IPS-18c (cell line): ENCODE results near the gene CYP11A1.

ENCODE experiments used
- H3K4me3 ChIP-seq: 2 replicates; pipeline ENCODE4 v1.7.0; 2013; ENCODE audit warnings: low read depth, mild to moderate bottlenecking, low read length, moderate library complexity; ENCODE audit not compliant: insufficient read depth
- H3K9me3 ChIP-seq: one replicate; pipeline ENCODE4 v1.6.1; 2013; ENCODE audit warnings: mild to moderate bottlenecking, low read length, moderate library complexity; ENCODE audit not compliant: control insufficient read depth, insufficient read depth

The CYP11A1 gene

GRCh38 chr15:74367296-74367854 is at the start of gene CYP11A1:
Gene CYP11A1 (minus strand): TSS chr15:74367646. CDS start chr15:74367585, 61 bp downstream.
- H3K4me3 ChIP-seq = no peak within 1 kb of the TSS

GRCh38 chr15:74417225-74417624 is 49.8 kb upstream of the CYP11A1 start:
- Histone ChIP-seq H3K9me3 (no peaks in the 10 kb centered on the region), H3K4me3 (no peak overlapping the region)

More at GRCh38 chr15:74367296-74367854, at the start of gene CYP11A1:
- no peaks in the 10 kb centered on the region for H3K9me3 ChIP-seq

GRCh38 chr15:74415966-74416916 is 48.8 kb upstream of the CYP11A1 start:
- no peak overlapping the region for H3K4me3 ChIP-seq
- H3K9me3 ChIP-seq = no peaks in the 10 kb centered on the region

- no peaks in the 10 kb centered on the region for H3K9me3 ChIP-seq
- no peak overlapping the region for H3K4me3 ChIP-seq
These were observed 47.3 kb upstream of the CYP11A1 start for GRCh38 chr15:74414603-74415338.

- no peaks in the 10 kb centered on the region for H3K9me3 ChIP-seq
- no peak overlapping the region for H3K4me3 ChIP-seq
These were observed 46.7 kb upstream of the CYP11A1 start for GRCh38 chr15:74414081-74414580.

- H3K4me3 ChIP-seq = no peak overlapping the region
- H3K9me3 ChIP-seq = no peaks in the 10 kb centered on the region
These were observed 46.1 kb upstream of the CYP11A1 start for GRCh38 chr15:74413350-74414080.

- Histone ChIP-seq H3K9me3 (peaks cover under 1% of the 10 kb centered on the region), H3K4me3 (no peak overlapping the region)
These were observed 44.7 kb upstream of the CYP11A1 start for GRCh38 chr15:74412159-74412558.

GRCh38 chr15:74411686-74412085 is 44.2 kb upstream of the CYP11A1 start:
- Histone ChIP-seq H3K4me3 (no peak overlapping the region), H3K9me3 (peaks cover 2% of the 10 kb centered on the region)

GRCh38 chr15:74410502-74410901 is 43.1 kb upstream of the CYP11A1 start:
- peaks cover 2% of the 10 kb centered on the region for H3K9me3 ChIP-seq
- no peak overlapping the region for H3K4me3 ChIP-seq

GRCh38 chr15:74409225-74409624 is 41.8 kb upstream of the CYP11A1 start:
- Histone ChIP-seq H3K4me3 (no peak overlapping the region), H3K9me3 (peaks cover 2% of the 10 kb centered on the region)

- H3K9me3 ChIP-seq = peaks cover 2% of the 10 kb centered on the region
- no peak overlapping the region for H3K4me3 ChIP-seq
These were observed 41.4 kb upstream of the CYP11A1 start for GRCh38 chr15:74408815-74409214.

GRCh38 chr15:74408385-74408784 is 40.9 kb upstream of the CYP11A1 start:
- no peak overlapping the region for H3K4me3 ChIP-seq
- peaks cover 2% of the 10 kb centered on the region for H3K9me3 ChIP-seq

GRCh38 chr15:74406992-74407705 is 39.7 kb upstream of the CYP11A1 start:
- Histone ChIP-seq H3K4me3 (no peak overlapping the region), H3K9me3 (peaks cover 2% of the 10 kb centered on the region)

- no peak overlapping the region for H3K4me3 ChIP-seq
- H3K9me3 ChIP-seq = peaks cover 2% of the 10 kb centered on the region
These were observed 39.1 kb upstream of the CYP11A1 start for GRCh38 chr15:74406517-74406916.

GRCh38 chr15:74405823-74406222 is 38.4 kb upstream of the CYP11A1 start:
- H3K4me3 ChIP-seq = no peak overlapping the region
- peaks cover 2% of the 10 kb centered on the region for H3K9me3 ChIP-seq

GRCh38 chr15:74403991-74404563 is 36.6 kb upstream of the CYP11A1 start:
- H3K4me3 ChIP-seq = no peak overlapping the region
- H3K9me3 ChIP-seq = peaks cover 2% of the 10 kb centered on the region
